22Rv1 (cell line): ENCODE results near the gene DCDC2C.

Experiments used
- H3K27ac ChIP-seq: fragments of 450-650 bp; 2 replicates; pipeline ENCODE4 v1.5.1; 2017
- ZFX ChIP-seq: fragments of 450-650 bp; IDR thresholded peaks from 2 replicates; pipeline ENCODE4 v1.6.1; 2017; ENCODE audit warnings: antibody characterized with exemption, borderline replicate concordance
- TF ChIP-seq, protein P1 (sequence below): fragments of 450-650 bp; IDR thresholded peaks from 2 replicates; pipeline ENCODE4 v1.5.1; 2017; ENCODE audit warnings: mild to moderate bottlenecking

DCDC2C gene

GRCh38 chr2:3876221-3876620 is 172.8 kb downstream of the DCDC2C start:
- no peak overlapping the region for H3K27ac ChIP-seq
- TF ChIP-seq, protein P1, sequence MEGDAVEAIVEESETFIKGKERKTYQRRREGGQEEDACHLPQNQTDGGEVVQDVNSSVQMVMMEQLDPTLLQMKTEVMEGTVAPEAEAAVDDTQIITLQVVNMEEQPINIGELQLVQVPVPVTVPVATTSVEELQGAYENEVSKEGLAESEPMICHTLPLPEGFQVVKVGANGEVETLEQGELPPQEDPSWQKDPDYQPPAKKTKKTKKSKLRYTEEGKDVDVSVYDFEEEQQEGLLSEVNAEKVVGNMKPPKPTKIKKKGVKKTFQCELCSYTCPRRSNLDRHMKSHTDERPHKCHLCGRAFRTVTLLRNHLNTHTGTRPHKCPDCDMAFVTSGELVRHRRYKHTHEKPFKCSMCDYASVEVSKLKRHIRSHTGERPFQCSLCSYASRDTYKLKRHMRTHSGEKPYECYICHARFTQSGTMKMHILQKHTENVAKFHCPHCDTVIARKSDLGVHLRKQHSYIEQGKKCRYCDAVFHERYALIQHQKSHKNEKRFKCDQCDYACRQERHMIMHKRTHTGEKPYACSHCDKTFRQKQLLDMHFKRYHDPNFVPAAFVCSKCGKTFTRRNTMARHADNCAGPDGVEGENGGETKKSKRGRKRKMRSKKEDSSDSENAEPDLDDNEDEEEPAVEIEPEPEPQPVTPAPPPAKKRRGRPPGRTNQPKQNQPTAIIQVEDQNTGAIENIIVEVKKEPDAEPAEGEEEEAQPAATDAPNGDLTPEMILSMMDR = no peak
- TF ChIP-seq ZFX = no peak

- H3K27ac ChIP-seq = no peak overlapping the region
- TF ChIP-seq, protein P1 = no peak
- no peak for TF ChIP-seq ZFX
These were observed 173.3 kb downstream of the DCDC2C start for GRCh38 chr2:3876685-3877084.

- H3K27ac ChIP-seq = no peak overlapping the region
- TF ChIP-seq, protein P1 = no peak
- no peak for TF ChIP-seq ZFX
These were observed 182.6 kb downstream of the DCDC2C start for GRCh38 chr2:3885629-3886628.

DNA sequence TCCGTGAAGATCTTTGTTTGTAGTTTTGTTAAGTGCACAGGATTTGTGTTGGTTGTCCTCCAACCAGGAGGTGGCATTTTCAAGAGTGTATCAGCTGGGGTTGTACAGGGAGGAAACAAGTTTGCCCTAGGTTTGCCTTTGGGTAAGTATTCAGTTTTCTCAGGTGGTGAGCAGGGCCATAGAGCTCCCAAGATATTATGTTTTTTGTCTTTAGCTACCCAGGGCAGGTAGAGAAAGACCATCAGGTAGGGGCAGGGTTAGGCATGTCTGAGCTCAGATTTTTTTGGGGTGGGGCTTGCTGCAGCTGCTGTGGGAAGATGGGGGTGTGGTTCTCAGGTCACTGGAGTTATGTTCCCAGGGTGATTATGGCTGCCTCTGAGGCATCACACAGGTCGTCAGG is 191.6 kb downstream of the DCDC2C start:
- H3K27ac ChIP-seq = no peak overlapping the region
- no peak for TF ChIP-seq ZFX
- TF ChIP-seq, protein P1 = no peak
